Breast epithelium (tissue), 3 donors: ENCODE results near the gene GNB1L.

Experiments
- CTCF ChIP-seq, 3 donors: fragments of 450-650 bp; IDR thresholded peaks; one replicate each; pipeline ENCODE4 v1.5.1; 2016 to 2017; ENCODE audit warnings: antibody characterized with exemption in 3 of 3, mild to moderate bottlenecking in 3 of 3, moderate library complexity in 3 of 3
- POLR2AphosphoS5 ChIP-seq, 3 donors: sonication (generic); formaldehyde crosslinking; IDR thresholded peaks; one replicate each; pipeline ENCODE4 v1.6.1; 2017; ENCODE audit warnings: antibody characterized with exemption in 3 of 3

DNA sequence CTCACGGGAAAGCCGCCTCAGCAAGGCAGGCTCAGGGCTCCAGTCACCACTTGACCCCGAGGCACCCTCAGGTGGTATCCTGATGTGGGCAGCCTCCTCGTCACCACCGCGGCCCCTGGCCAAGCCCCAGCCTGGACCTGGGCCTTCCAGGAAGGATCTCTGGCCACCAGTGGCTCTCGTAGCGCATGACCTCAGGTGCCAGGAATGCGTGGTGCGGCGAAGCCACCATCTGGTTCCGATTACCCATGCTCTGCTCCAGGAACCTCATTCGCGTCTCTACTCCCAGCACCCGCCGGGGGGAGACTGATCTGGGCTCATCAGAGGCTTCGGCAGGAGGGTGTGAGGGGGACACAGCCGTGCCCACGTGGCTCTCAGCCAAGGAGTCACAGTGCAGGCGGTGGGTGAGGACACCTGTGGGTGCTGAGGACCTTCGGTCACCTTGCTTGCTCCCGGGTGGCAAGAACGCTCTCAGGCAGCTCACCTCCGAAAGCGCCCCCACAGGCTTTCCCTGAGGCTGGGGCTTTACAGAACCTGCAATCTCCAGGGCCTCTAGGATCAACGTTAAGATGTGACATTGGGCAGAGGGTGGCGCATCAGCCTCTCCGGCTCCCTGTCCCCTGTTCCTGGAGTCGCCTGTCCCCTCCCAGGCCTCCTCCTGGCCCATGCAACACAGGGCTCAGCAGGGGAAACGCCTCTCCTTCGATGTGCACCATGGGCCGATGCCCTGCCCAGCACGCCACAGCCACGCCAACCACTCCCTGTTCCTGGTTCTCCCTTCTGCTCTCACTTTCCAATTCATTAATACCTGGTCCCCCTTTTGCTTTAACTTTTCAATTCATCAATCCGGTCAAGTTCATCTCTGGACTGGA lies 55.1 kb downstream of the GNB1L start:
- TF ChIP-seq POLR2AphosphoS5 (IDR thresholded peaks at IDR 0.05): peak in 2 of 3 donors; percentile 38 to 55
- TF ChIP-seq CTCF (IDR thresholded peaks at IDR 0.05): no peak
